NCI-H1105 treated with DMSO at 0.1 percent for 48 hours (cell line): ENCODE measurements around the gene STRIP1.

Experiments used
- DNase-seq: peaks from one replicate; lab custom pipeline; 2025; lab: John Stamatoyannopoulos, UW

The STRIP1 gene, protein sequence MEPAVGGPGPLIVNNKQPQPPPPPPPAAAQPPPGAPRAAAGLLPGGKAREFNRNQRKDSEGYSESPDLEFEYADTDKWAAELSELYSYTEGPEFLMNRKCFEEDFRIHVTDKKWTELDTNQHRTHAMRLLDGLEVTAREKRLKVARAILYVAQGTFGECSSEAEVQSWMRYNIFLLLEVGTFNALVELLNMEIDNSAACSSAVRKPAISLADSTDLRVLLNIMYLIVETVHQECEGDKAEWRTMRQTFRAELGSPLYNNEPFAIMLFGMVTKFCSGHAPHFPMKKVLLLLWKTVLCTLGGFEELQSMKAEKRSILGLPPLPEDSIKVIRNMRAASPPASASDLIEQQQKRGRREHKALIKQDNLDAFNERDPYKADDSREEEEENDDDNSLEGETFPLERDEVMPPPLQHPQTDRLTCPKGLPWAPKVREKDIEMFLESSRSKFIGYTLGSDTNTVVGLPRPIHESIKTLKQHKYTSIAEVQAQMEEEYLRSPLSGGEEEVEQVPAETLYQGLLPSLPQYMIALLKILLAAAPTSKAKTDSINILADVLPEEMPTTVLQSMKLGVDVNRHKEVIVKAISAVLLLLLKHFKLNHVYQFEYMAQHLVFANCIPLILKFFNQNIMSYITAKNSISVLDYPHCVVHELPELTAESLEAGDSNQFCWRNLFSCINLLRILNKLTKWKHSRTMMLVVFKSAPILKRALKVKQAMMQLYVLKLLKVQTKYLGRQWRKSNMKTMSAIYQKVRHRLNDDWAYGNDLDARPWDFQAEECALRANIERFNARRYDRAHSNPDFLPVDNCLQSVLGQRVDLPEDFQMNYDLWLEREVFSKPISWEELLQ

GRCh38 chr1:110034451-110035235, at the start of gene STRIP1:
Gene STRIP1, plus strand, starts transcription at chr1:110034624. Its CDS starts 14 bp downstream, at chr1:110034638.
- peak; percentile 96 for DNase-seq

DNA sequence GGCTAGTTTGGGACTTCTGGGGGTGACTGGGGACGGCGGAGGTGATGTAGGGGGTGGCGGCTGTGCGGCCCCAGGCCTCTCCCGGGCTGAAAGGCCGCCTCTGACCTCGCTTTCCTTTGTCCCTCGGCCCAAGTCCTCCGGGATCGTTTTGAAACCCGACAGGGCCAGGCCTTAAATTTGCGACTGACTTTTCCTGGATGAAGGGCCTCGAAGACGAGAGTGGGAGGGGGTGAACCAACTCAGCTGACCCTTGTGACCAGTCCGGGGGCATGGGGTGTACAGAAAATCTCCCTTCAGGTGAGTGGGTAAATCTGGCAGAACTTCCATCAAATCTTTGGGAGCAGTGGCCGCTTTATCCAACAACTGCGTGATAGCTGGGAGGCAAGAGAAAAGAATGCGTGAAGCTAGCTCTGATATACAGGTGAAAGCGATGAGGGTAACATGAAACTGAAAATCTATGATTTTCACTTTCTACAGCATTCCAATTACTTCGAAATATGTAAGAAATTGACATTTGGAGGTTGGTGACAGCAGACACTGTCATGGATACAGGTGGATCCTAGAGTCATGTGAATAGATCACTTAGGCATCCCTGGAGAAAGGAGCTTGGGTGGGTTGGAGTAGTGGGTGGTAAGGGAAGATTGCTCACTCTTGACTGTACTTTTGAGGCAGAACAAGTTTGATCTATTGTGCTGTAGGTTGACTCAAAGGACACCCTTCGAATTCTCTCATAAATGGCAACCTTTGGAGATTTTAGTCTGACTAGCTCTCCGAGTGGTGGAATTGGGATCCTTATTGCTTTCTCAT, 49.0 kb upstream of the STRIP1 start:
- DNase-seq: no peak

- no peak for DNase-seq
Observed at GRCh38 chr1:109986054-109986444, 48.4 kb upstream of the STRIP1 start.

- no peak for DNase-seq
Observed at GRCh38 chr1:109988349-109988914, 46.0 kb upstream of the STRIP1 start.

GRCh38 chr1:109989506-109990301, 44.7 kb upstream of the STRIP1 start:
- no peak for DNase-seq

- DNase-seq: no peak
Observed at GRCh38 chr1:109990302-109990653, 44.1 kb upstream of the STRIP1 start.

DNA sequence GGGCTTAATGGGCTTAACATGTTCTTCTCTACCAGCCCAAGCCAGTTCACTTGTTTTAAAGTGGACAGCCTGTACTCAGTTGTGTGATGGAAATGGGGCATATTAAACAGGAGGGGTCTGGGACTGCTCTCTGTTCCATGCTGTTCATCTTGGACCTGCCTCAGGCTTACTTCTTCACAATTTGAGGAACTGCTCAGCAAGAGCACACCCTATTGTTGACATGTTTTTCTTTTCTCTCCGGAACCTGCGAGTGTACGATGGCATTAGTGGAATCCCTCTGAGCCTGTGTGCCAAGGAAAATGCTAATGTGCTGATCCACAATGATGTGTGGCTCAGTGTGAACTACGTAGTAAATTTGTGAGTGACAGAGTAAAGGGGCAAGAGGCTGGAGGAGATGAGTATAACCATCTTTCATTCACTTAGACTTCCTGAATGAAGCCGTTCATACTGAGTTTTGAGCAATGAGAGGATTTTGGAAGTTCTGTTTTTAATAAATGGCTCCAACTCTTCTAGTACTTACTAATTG, 43.0 kb upstream of the STRIP1 start:
- DNase-seq: no peak

DNA sequence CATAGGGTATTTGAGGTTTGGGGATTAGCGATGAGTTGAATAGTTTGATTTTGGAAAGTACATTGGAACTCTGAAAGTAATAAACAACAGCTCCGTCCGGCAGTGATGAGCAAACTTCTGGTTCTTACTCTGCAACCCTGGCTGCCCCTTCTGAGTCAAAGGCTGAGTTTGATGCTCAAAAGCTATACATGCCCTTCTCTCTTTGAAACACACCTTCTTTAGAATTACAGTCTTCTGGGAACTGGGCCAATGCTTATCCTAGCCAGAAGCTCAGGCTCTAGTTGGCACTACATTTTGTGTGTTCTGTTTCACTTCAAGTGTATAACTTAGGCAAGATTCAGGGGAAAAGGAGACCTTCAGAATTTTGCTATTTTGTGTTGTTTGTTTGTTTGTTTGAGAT, 40.5 kb upstream of the STRIP1 start:
- peak; percentile 35 for DNase-seq

- DNase-seq: no peak
Observed at GRCh38 chr1:109994654-109995053, 39.8 kb upstream of the STRIP1 start.

- no peak for DNase-seq
Observed at GRCh38 chr1:109995536-109995935, 38.9 kb upstream of the STRIP1 start.

DNA sequence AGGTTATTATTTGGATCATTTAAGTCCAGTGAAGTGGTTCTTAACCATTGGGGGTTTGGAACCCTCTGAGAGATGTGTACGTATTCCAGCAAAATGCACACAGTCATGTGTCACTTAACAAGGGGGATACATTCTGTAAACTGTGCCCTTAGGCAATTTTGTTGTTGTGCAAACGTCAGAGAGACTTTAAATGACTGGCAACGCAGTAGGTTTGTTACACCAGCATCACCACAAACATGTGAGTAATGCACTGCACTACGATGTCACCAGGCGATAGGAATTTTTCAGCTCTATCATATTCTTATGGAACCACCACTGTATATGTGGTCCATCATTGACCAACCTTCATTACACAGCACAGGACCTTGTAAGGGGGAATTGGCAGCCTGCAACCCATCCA, 37.9 kb upstream of the STRIP1 start:
- no peak for DNase-seq

DNA sequence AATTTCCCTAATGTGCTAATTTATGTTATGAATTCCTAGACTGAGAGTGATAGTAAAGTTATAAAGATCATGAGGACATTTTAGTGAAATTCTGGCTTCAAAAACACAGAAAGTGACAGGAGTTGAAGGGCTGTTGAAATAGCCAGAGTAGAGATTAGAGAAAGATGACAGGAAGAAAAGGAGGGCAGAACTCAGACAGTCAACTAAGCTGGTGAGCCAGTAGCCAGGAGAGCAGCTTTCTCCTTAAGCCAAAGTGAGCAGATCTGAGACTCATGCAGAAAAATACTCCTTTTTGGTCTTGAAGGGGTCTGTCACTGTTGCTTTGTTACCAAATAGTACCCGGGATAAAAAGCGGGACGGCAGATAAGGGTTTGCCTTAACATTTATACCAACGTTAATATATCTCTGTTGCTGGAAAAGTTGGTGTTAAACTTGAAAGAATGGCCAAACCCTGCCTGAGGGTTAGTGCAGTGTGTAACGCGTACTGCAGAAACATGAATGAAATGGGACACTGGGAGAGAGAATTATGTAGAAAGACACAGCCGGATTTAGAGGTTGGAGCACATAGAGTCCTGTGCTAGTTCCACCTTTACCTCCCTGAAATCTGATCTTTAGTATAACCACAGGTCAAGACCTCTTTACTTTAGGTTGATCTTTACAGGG, 37.1 kb upstream of the STRIP1 start:
- no peak for DNase-seq

DNA sequence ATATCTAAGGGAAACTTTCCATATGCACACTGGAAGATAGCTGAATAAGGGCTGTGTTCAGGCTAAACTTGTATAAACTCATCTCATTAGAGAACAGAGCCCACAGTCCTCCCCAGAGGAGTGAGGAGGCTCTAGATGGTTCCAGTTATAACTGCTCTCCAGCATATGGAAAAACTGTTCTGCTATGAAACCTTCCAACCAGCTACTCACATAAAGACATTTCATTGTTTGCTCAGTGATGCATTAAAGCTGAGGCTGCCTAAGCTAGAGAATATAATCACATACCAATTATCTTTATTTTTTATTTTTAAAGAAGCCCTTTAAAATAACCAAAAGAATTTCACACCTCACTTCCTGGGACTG, 36.6 kb upstream of the STRIP1 start:
- DNase-seq: no peak

DNA sequence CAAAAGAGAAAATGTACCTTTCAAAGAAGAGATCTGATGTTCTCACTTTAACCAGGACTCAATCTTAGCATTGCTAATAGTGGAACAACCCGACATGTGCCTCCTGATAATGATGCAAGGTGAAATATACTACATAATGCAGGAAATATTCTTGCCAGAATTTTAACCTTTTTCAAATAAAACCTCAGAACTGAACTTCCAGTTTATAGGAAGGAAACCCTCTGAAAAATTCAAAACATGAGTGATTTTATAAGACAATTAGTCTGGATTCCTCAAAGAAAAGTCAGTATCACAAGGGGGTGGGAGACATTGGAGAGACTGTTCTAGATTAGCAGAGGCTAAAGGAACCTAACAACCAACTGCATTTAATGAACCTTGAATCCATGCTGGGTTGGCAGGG, 31.7 kb upstream of the STRIP1 start:
- no peak for DNase-seq

- no peak for DNase-seq
Observed at GRCh38 chr1:110003747-110004428, 30.5 kb upstream of the STRIP1 start.

- peak; percentile 22 for DNase-seq
Observed at GRCh38 chr1:110004583-110004982, 29.8 kb upstream of the STRIP1 start.

GRCh38 chr1:110005971-110006370, 28.5 kb upstream of the STRIP1 start:
- no peak for DNase-seq

GRCh38 chr1:110006516-110006915, 27.9 kb upstream of the STRIP1 start:
- no peak for DNase-seq
